ENCODE results near the gene TBCA.

DNA sequence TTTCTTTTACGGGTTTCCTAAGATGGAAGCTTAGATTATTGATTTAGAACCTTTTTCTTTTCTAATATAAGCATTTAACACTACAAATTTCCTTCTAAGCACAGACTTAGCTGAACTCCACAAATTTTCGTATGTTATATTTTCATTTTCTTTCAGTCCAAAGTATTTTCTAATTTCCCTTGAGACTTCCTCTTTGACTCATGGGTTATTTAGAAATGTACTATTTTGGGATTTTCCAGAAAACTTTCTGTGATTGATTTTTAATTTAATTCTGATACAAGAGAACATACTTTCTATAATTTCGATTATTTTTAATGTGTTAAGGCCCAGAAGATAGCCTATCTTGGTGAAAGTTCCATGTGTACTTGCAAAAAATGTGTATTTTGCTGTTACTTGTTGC is 19.7 kb upstream of the TBCA start:
- TF ChIP-seq, protein P1, sequence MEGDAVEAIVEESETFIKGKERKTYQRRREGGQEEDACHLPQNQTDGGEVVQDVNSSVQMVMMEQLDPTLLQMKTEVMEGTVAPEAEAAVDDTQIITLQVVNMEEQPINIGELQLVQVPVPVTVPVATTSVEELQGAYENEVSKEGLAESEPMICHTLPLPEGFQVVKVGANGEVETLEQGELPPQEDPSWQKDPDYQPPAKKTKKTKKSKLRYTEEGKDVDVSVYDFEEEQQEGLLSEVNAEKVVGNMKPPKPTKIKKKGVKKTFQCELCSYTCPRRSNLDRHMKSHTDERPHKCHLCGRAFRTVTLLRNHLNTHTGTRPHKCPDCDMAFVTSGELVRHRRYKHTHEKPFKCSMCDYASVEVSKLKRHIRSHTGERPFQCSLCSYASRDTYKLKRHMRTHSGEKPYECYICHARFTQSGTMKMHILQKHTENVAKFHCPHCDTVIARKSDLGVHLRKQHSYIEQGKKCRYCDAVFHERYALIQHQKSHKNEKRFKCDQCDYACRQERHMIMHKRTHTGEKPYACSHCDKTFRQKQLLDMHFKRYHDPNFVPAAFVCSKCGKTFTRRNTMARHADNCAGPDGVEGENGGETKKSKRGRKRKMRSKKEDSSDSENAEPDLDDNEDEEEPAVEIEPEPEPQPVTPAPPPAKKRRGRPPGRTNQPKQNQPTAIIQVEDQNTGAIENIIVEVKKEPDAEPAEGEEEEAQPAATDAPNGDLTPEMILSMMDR (IDR thresholded peaks at IDR 0.05), result no peak
- no peak for TF ChIP-seq POLR2AphosphoS5 (IDR thresholded peaks at IDR 0.05)
